SK-MEL-5 (cell line): ENCODE measurements around the gene POU2AF2. TPM values are rescaled to one million over a fixed set of nuclear protein-coding genes. Genes with fewer than 3 reads are reported as not detected.

Experiments used
- total RNA-seq: library from RNA; depleted of rRNA; stranded (reverse); fragments of >200 nt; shearing (Covaris generic); gene quantifications from 2 replicates; pipeline ENCODE4 v1.2.3, GENCODE V29; 2014; rRNA removed

Gene POU2AF2
- total RNA-seq, 1 experiment from 2014 or later, result not detected

Other genes with a start within 250 kb of the POU2AF2 start
- not detected in 2 replicates for gene POU2AF3, start 52.8 kb downstream of the POU2AF2 start, total RNA-seq
- gene POU2AF1, start 133.6 kb downstream of the POU2AF2 start, total RNA-seq, result not detected in 2 replicates